ENCODE data around the gene ERVK3-1.

Gene ERVK3-1

DNA sequence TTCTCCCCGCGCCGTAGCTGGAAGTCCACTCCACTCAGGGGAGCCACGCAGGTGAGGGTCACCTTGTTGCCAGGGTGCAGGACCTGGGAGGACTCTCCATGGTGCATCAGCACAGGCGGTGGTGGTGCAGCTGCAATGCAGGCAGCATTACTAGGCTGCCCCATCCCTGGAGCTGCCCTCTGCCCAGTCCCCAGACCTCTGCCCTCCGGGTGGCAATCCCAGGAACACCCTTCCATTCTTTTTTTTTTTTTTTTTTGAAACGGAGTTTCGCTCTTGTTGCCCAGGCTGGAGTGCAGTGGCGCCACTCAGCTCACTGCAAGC is 46.3 kb downstream of the ERVK3-1 start:
- no peaks in the 10 kb centered on the region for H3K27me3 ChIP-seq (ENCODE audit: control insufficient read depth in 2 of 2, insufficient read depth in 2 of 2, low read length in 2 of 2)
- H3K4me3 ChIP-seq (ENCODE audit: low read length in 2 of 2) = no peak overlapping the region
- H3K4me1 ChIP-seq (ENCODE audit: control insufficient read depth in 2 of 2, insufficient read depth in 2 of 2, low read length in 2 of 2) = no peaks in the 10 kb centered on the region
- no peak overlapping the region for H3K27ac ChIP-seq (ENCODE audit: low read depth in 2 of 2, low read length in 2 of 2)
- no peaks in the 10 kb centered on the region for H3K36me3 ChIP-seq (ENCODE audit: control insufficient read depth in 2 of 2, insufficient read depth in 2 of 2, low read length in 2 of 2)
- H3K9me3 ChIP-seq (ENCODE audit: control insufficient read depth in 2 of 2, low read length in 2 of 2) = no peaks in the 10 kb centered on the region
- no peak overlapping the region for H3K9ac ChIP-seq (ENCODE audit: low read depth in 1 of 2, low read length in 2 of 2)

DNA sequence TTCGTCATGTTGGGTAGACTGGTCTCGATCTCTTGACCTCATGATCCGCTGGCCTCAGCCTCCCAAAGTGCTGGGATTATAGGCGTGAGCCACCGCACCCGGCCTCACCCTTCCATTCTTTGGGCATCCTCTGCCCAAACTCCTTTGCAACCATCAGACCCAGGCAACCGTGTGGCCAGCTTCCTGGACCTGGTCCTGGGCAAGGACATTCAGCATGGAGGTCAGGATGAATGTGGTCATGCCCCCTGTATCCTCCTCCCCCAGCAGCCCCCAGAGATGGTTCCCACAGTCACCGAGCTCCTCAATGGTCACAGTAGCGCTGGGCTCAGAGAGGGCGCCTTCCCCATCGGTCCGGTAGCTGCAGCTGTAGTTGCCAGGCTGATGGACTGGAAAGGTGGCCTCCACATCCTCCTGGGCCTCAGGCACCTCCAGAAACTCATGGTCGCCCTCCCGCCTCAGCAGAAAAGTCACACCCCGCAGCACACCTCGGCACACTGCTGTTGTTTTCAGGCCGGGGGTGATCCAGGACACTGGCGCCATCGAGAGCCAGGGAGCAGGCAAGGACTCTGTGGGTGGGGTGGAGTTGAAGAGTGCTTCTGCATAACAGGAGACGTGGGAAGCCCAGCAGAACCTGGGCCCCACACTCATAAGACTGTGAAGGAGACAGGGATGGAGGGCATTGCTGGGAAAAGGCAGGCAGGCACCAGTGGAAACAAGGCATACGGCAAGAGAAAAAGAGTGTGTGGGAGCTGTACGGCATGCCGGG is 47.0 kb downstream of the ERVK3-1 start:
- H3K9me3 ChIP-seq (ENCODE audit: control insufficient read depth in 2 of 2, low read length in 2 of 2) = no peaks in the 10 kb centered on the region
- H3K36me3 ChIP-seq (ENCODE audit: control insufficient read depth in 2 of 2, insufficient read depth in 2 of 2, low read length in 2 of 2) = no peaks in the 10 kb centered on the region
- H3K4me1 ChIP-seq (ENCODE audit: control insufficient read depth in 2 of 2, insufficient read depth in 2 of 2, low read length in 2 of 2) = peaks cover 0 to 5% of the 10 kb centered on the region in 2 donors
- H3K27ac ChIP-seq (ENCODE audit: low read depth in 2 of 2, low read length in 2 of 2) = no peak overlapping the region
- H3K27me3 ChIP-seq (ENCODE audit: control insufficient read depth in 2 of 2, insufficient read depth in 2 of 2, low read length in 2 of 2) = no peaks in the 10 kb centered on the region
- no peak overlapping the region for H3K9ac ChIP-seq (ENCODE audit: low read depth in 1 of 2, low read length in 2 of 2)
- no peak overlapping the region for H3K4me3 ChIP-seq (ENCODE audit: low read length in 2 of 2)

GRCh38 chr19:58352760-58353671 is 47.8 kb downstream of the ERVK3-1 start, which contains the start of gene A1BG:
A1BG (minus strand) TSS chr19:58353492; CDS start chr19:58353437, 55 bp downstream.
- no peaks in the 10 kb centered on the region for H3K27me3 ChIP-seq (ENCODE audit: control insufficient read depth in 2 of 2, insufficient read depth in 2 of 2, low read length in 2 of 2)

GRCh38 chr19:58353717-58354477 is 48.7 kb downstream of the ERVK3-1 start:
- Histone ChIP-seq H3K27ac (ENCODE audit: low read depth in 2 of 2, low read length in 2 of 2) (no peak overlapping the region), H3K4me1 (ENCODE audit: control insufficient read depth in 2 of 2, insufficient read depth in 2 of 2, low read length in 2 of 2) (peaks cover 0 to 5% of the 10 kb centered on the region in 2 donors), H3K36me3 (ENCODE audit: control insufficient read depth in 2 of 2, insufficient read depth in 2 of 2, low read length in 2 of 2) (no peaks in the 10 kb centered on the region), H3K9me3 (ENCODE audit: control insufficient read depth in 2 of 2, low read length in 2 of 2) (no peaks in the 10 kb centered on the region), H3K4me3 (ENCODE audit: low read length in 2 of 2) (no peak overlapping the region), H3K27me3 (ENCODE audit: control insufficient read depth in 2 of 2, insufficient read depth in 2 of 2, low read length in 2 of 2) (no peaks in the 10 kb centered on the region), H3K9ac (ENCODE audit: low read depth in 1 of 2, low read length in 2 of 2) (no peak overlapping the region)

More at GRCh38 chr19:58352760-58353671, 47.8 kb downstream of the ERVK3-1 start, which contains the start of gene A1BG:
- no peak within 1 kb of the TSS for H3K9ac ChIP-seq (ENCODE audit: low read depth in 1 of 2, low read length in 2 of 2)
- no peak within 1 kb of the TSS for H3K4me3 ChIP-seq (ENCODE audit: low read length in 2 of 2)
- H3K36me3 ChIP-seq (ENCODE audit: control insufficient read depth in 2 of 2, insufficient read depth in 2 of 2, low read length in 2 of 2) = no peaks in the 10 kb centered on the region
- no peak within 1 kb of the TSS for H3K27ac ChIP-seq (ENCODE audit: low read depth in 2 of 2, low read length in 2 of 2)
- peaks cover 0 to 5% of the 10 kb centered on the region in 2 donors for H3K4me1 ChIP-seq (ENCODE audit: control insufficient read depth in 2 of 2, insufficient read depth in 2 of 2, low read length in 2 of 2)
- H3K9me3 ChIP-seq (ENCODE audit: control insufficient read depth in 2 of 2, low read length in 2 of 2) = no peaks in the 10 kb centered on the region

DNA sequence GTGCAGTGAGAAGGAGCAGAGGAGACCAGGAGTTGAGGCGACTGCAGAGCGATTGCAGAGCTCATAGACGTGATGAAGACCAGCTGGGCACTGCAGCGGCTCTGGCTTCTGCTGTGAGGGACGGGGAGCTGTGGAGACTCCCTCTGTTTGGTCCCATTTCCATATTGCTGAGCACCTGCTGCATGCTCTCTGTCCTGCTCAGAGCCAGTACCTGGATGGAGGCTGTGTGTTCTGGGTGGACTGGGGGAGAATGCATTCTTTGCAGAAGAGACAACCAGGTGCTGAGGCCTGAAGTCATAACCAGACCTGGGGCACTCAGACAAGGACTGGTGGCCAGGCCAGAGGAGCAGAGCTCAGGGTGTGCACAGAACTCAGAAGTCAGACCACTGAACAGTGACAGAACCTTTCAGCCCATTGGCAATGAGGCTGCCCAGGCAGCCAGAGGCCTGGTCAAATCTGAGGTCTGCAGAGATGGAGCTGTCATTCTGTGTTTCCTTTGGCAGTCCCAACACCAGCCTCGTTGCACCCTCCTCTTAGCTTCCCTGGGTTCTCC is 49.4 kb downstream of the ERVK3-1 start:
- H3K4me1 ChIP-seq (ENCODE audit: control insufficient read depth in 2 of 2, insufficient read depth in 2 of 2, low read length in 2 of 2) = peaks cover 0 to 5% of the 10 kb centered on the region in 2 donors
- no peak overlapping the region for H3K4me3 ChIP-seq (ENCODE audit: low read length in 2 of 2)
- H3K27me3 ChIP-seq (ENCODE audit: control insufficient read depth in 2 of 2, insufficient read depth in 2 of 2, low read length in 2 of 2) = no peaks in the 10 kb centered on the region
- no peak overlapping the region for H3K27ac ChIP-seq (ENCODE audit: low read depth in 2 of 2, low read length in 2 of 2)
- H3K36me3 ChIP-seq (ENCODE audit: control insufficient read depth in 2 of 2, insufficient read depth in 2 of 2, low read length in 2 of 2) = no peaks in the 10 kb centered on the region
- H3K9ac ChIP-seq (ENCODE audit: low read depth in 1 of 2, low read length in 2 of 2) = no peak overlapping the region
- H3K9me3 ChIP-seq (ENCODE audit: control insufficient read depth in 2 of 2, low read length in 2 of 2) = no peaks in the 10 kb centered on the region

DNA sequence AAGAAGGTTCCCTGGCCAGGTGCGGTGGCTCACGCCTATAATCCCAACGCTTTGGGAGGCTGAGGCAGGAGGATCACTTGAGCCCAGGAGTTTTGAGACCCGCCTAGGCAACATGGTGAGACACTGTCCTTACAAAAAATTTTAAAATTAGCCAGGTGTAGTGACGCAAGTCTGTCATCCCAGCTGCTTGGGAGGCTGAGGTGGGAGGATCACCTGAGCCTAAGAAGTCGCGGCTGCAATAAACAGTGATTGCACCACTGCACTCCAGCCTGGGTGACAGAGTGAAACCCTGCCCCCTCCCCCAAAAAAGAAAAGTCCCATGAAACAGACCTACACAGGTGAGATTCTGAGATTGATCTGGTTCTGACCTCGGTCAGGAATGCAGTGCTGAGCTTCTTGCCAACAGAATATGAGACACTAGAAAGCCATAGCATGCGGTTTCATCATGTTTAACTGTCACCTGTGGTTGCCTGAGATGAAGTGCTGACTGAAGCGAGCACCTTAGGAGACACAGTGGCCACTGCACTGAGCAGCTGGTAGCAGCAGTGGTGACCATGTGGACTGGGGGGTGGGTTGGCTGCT is 50.1 kb downstream of the ERVK3-1 start:
- no peak overlapping the region for H3K4me3 ChIP-seq (ENCODE audit: low read length in 2 of 2)
- no peak overlapping the region for H3K9ac ChIP-seq (ENCODE audit: low read depth in 1 of 2, low read length in 2 of 2)
- peaks cover 0 to 5% of the 10 kb centered on the region in 2 donors for H3K4me1 ChIP-seq (ENCODE audit: control insufficient read depth in 2 of 2, insufficient read depth in 2 of 2, low read length in 2 of 2)
- no peaks in the 10 kb centered on the region for H3K27me3 ChIP-seq (ENCODE audit: control insufficient read depth in 2 of 2, insufficient read depth in 2 of 2, low read length in 2 of 2)
- H3K9me3 ChIP-seq (ENCODE audit: control insufficient read depth in 2 of 2, low read length in 2 of 2) = no peaks in the 10 kb centered on the region
- H3K36me3 ChIP-seq (ENCODE audit: control insufficient read depth in 2 of 2, insufficient read depth in 2 of 2, low read length in 2 of 2) = no peaks in the 10 kb centered on the region
- H3K27ac ChIP-seq (ENCODE audit: low read depth in 2 of 2, low read length in 2 of 2) = no peak overlapping the region

DNA sequence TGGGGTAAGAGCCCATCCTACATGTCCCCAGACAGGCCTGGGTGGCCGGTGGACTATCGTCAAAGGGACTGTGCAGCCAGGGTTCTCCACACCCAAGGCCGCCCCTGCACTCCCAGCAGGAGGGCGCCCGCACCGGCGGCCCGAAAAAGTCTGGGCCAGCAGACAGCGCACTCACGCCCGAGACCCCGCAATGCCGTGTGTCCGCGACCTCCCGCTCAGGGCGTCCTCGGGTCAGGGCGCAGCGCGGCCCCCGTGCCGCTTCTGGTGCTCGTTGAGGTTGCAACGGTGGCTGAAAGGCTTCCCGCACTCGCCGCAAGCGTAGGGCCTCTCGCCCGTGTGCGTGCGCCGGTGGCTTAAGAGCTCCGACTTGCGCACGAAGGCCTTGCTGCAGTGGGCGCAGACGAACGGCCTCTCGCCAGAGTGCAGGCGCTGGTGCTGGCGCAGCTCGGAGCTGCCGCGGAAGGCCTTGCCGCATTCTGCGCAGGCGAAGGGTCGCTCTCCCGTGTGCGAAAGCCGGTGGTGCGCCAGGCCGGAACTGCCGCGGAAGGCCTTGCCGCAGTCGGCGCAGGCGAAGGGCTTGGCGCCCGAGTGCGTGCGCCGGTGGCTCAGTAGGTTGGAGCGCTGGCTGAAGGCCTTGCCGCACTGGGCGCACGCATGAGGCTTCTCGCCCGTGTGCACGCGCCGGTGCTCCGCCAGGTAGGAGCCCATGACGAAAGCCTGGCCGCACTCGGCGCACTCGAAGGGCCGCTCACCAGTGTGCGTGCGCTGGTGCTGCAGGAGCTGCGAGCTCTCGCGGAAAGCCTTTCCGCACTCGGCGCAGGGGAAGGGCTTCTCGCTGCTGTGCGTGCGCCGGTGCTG is 51.0 kb downstream of the ERVK3-1 start:
- Histone ChIP-seq H3K4me1 (ENCODE audit: control insufficient read depth in 2 of 2, insufficient read depth in 2 of 2, low read length in 2 of 2) (peaks cover 0 to 5% of the 10 kb centered on the region in 2 donors), H3K9me3 (ENCODE audit: control insufficient read depth in 2 of 2, low read length in 2 of 2) (no peaks in the 10 kb centered on the region), H3K27me3 (ENCODE audit: control insufficient read depth in 2 of 2, insufficient read depth in 2 of 2, low read length in 2 of 2) (no peaks in the 10 kb centered on the region), H3K27ac (ENCODE audit: low read depth in 2 of 2, low read length in 2 of 2) (no peak overlapping the region), H3K9ac (ENCODE audit: low read depth in 1 of 2, low read length in 2 of 2) (peak overlapping the region in 1 of 2 donors; percentile 24), H3K4me3 (ENCODE audit: low read length in 2 of 2) (peak overlapping the region; percentile 27 to 50), H3K36me3 (ENCODE audit: control insufficient read depth in 2 of 2, insufficient read depth in 2 of 2, low read length in 2 of 2) (no peaks in the 10 kb centered on the region)

DNA sequence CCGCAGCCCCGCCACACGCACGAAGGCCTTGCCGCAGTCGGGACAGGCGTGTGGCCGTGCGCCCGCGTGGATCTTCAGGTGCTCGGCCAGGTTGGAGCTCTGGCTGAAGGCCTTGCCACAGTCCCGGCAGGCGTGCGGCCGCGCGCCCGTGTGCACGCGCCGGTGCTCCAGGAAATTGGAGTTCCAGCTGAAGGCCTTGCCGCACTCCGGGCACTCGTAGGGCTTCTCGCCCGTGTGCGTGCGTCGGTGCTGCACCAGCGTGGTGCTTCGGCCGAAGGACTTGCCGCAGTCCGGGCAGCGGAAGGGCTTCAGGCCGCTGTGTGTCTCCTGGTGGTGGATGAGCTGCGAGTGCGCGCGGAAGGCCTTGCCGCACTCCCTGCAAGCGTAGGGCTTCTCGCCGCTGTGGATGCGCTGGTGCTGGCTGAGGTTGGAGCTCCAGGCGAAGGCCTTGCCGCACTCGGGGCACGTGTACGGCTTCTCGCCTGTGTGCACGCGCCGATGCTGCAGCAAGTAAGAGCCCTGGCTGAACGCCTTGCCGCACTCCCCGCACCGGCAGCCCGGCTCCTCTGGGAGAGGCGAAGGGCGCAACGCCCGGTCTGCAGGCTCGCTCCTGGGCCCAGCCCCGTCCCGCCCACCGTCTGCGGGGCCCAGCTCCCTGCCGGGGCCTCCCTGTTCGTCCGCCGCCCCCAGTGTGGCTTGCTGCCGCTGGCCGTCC is 51.7 kb downstream of the ERVK3-1 start:
- Histone ChIP-seq H3K4me3 (ENCODE audit: low read length in 2 of 2) (peak overlapping the region; percentile 23 to 50), H3K9me3 (ENCODE audit: control insufficient read depth in 2 of 2, low read length in 2 of 2) (no peaks in the 10 kb centered on the region), H3K36me3 (ENCODE audit: control insufficient read depth in 2 of 2, insufficient read depth in 2 of 2, low read length in 2 of 2) (no peaks in the 10 kb centered on the region), H3K4me1 (ENCODE audit: control insufficient read depth in 2 of 2, insufficient read depth in 2 of 2, low read length in 2 of 2) (peaks cover 6 to 8% of the 10 kb centered on the region in 2 donors), H3K9ac (ENCODE audit: low read depth in 1 of 2, low read length in 2 of 2) (no peak overlapping the region), H3K27ac (ENCODE audit: low read depth in 2 of 2, low read length in 2 of 2) (no peak overlapping the region), H3K27me3 (ENCODE audit: control insufficient read depth in 2 of 2, insufficient read depth in 2 of 2, low read length in 2 of 2) (no peaks in the 10 kb centered on the region)
